Hindlimb muscle (tissue), 1 donor: ENCODE measurements around the gene ZNF414. TPM values are rescaled to one million over a fixed set of nuclear protein-coding genes. Genes with fewer than 3 reads are reported as not detected.
"Not testable (repeated sequence)": the region's sequence is repeated elsewhere in the genome, so short reads cannot be mapped to it uniquely, and the experiment has no call there.

Experiments
- DNase-seq: peaks from one replicate; pipeline ENCODE4 v3.0.0-alpha.2; 2013
- polyA plus RNA-seq: library from polyadenylated mRNA; unstranded; fragments of 120-200 nt; gene quantifications from one replicate; pipeline ENCODE4 v1.2.1, GENCODE V29; 2013; ENCODE audit not compliant: insufficient read length

ZNF414 gene
- polyA plus RNA-seq, 1 donor = 20.0 TPM

- DNase-seq = no peak
These were observed 3.8 kb upstream of the ZNF414 start for GRCh38 chr19:8517551-8518442.

GRCh38 chr19:8515317-8515716 is 1.4 kb upstream of the ZNF414 start:
- no peak for DNase-seq

- not testable (repeated sequence) for DNase-seq
These were observed 590 bp upstream of the ZNF414 start for GRCh38 chr19:8514505-8515009.

DNA sequence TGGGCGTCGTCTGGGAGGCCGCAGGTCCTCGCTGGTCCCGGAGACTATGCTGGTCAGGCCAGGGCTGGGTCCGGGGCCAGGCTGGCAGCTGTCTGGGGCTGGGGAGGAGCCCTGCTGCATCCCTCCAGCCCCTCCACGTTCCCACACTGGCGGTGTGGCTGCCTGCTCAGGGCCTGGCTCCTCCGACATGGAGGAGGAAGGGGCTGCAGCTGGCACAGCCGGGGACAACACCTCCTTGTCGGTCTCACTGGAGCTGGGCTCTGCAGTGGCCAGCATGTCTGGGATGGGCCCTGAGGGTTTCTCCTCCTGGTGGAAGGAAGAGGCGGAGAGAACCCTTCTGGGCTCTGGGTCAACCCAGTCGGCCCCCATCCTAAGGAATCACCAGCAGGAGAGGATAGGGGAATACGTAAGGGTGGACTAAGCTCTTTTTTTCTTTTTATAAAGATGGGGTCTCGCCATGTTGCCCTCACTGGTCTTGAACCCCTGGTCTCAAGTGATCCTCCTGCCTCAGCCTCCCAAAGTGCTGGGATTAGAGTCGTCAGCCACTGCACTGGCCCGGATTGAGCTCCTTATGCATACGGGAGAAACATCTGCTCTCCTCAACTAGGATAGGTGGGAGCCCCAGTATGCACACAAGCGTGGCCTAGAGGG is 806 bp downstream of the ZNF414 start:
- no peak for DNase-seq

GRCh38 chr19:8512115-8512967 is 1.6 kb downstream of the ZNF414 start:
- no peak for DNase-seq

GRCh38 chr19:8511573-8512101 is 2.3 kb downstream of the ZNF414 start:
- DNase-seq = no peak

GRCh38 chr19:8510589-8511115 is 3.3 kb downstream of the ZNF414 start:
- no peak for DNase-seq

- DNase-seq = no peak
These were observed 7.5 kb downstream of the ZNF414 start for GRCh38 chr19:8506402-8506957.

- DNase-seq = peak; percentile 67
These were observed 8.1 kb downstream of the ZNF414 start for GRCh38 chr19:8505680-8506401.

- DNase-seq = no peak
These were observed 9.0 kb downstream of the ZNF414 start for GRCh38 chr19:8504919-8505318.

DNA sequence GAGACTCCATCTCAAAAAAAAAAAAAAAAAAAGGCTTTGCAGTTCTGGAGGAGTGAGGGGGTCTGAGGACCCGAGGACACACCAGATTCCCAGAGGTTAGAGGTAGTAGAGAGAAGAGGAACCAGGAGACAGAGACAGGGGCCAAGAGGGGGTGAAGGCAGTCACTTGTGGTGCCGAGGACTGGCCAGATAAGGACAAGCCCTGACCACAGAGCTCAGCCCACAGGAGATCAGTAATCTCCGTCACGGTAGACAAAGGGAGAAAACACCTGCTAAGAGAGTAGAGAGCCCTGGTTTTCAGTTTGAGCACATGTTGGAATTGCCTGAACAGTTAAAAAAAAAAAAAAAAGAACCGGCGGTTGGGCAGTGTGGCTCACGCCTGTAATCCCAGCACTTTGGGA is 9.8 kb downstream of the ZNF414 start:
- DNase-seq = no peak

DNA sequence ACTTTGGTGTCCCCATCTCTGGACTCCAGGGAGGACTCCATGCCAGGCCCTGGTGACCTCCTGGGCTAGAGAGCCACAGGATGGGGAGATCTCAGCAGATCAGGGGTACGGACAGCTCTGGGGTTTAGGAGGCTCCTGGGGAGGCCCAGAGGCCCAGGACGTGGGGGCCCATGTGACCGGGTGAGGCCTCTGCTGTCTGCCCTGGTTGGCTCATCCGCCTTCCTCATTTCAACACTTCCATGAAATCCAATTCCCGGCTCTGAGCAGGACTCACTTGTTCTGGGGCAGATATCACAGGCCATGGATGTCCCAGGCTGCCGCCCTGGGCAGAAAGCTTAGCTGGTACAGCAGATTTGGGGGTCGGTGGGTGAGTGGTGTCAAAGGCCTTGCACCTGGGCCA is 10.5 kb downstream of the ZNF414 start:
- DNase-seq = no peak

GRCh38 chr19:8501981-8502380 is 12.0 kb downstream of the ZNF414 start:
- DNase-seq = no peak

DNA sequence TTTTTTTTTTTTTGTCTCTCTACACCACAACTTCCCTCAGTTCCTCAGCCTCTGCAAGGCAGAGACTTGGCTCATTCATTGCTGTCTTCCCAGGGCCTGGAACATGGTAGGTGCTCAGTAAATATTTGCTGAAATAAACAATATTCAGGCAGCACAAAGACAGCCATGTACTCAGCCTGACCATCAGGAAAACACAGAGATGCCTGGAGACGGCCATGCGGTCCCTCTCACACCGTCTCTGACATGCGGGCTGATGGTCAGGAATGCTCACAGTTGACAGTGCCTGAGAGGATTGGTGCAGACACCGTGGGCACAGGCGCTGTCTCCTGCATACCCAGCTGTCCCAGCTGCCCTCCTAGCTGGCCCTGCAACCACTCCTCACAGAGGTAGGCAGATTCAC is 12.5 kb downstream of the ZNF414 start:
- no peak for DNase-seq

GRCh38 chr19:8500158-8500557 is 13.8 kb downstream of the ZNF414 start:
- DNase-seq = no peak

DNA sequence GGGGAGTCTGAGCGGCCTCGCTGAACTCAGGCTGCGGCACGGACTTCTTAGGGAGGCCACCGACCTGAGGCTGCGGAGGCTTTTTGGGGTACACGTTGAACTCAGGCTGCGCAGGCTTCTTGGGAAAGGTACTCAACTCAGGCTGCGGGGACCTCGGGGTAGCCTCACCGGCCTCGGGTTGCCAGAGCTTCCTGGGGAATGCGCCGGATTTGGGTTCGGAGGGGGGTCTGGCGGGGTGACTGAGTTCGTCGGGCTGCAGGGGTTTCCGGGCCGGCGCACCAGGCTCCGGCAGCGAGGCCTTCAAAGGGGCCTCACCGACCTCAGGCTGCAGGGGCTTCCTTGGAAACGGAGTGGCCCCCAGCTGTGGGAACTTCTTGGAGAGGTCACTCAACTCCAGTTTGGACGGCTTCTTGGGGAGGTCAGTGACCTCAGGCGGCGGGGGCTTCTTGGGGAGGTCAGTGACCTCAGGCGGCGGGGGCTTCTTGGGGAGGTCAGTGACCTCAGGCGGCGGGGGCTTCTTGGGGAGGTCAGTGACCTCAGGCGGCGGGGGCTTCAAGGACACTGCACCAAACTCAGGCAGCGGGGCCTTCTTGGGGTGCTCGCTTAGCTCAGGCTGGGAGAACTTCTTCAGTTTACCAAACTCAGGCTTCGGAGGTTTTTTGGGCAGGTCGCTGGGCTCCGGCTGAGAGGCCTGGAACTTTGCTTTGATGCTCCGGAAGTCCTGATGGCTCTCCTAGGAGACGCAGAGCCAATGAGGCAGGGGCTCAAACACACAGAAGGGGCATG is 14.7 kb downstream of the ZNF414 start:
- DNase-seq = no peak

DNA sequence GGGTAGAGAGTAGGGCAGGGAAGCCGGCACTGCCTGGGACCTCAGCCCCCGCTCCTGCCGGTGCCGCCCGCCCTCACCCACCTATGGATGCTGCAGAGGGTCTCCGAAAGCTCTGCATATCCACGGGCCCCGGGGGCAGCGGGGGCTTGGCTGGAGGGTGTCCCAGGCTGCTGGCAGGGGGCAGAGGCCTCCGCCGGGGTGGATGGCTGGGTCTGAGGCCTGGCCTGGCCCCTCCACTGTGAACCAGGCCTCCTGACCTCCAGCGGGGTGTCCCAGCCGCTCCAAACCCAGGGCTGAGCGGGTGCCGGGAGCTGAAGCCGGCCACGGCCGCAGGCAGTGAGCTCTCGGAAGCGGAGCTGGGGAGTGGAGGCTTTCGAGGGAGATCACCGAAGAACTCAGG is 15.7 kb downstream of the ZNF414 start:
- no peak for DNase-seq

- DNase-seq = no peak
These were observed 19.8 kb downstream of the ZNF414 start for GRCh38 chr19:8494158-8494557.

DNA sequence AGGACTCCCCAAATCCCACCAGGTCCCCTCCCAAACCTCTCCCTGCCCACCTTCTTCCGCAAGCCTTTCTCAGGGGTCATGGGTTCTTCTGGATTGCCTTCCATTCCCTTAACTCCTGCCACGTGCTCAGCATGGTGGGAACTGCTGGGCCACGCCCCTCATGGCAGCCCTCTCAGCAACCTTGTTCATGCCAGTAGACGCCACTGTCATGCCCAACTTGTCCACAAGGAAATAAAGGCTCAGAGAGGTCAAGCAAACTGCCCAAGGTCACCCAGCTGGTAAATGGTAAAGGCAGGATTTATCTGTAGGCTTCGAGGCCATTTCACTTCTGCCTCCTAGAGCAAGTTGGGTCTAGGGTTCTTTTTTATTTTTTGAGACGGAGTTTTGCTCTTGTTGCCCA is 22.4 kb downstream of the ZNF414 start:
- no peak for DNase-seq

- no peak for DNase-seq
These were observed 23.1 kb downstream of the ZNF414 start for GRCh38 chr19:8490873-8491272.

GRCh38 chr19:8490395-8490760 is 23.6 kb downstream of the ZNF414 start:
- no peak for DNase-seq
